GM18951 (cell line): ENCODE data around the gene PDZD11.
"Not testable (repeated sequence)": the region's sequence is repeated elsewhere in the genome, so short reads cannot be mapped to it uniquely, and the experiment has no call there.

Experiments used
- POLR2A ChIP-seq: IDR thresholded peaks from 4 replicates; pipeline ENCODE4 v1.6.1; 2011; ENCODE audit warnings: mild to moderate bottlenecking; ENCODE audit not compliant: insufficient read length, insufficient read depth; ENCODE audit errors: extremely low read depth
- in situ Hi-C: fragments of 300-500 bp; cut with MboI; formaldehyde crosslinking; loops from one replicate; pipeline ENCODE4 v1.12.0; 2022; ENCODE audit warnings: low sequenced_read_pairs, mixed read lengths, inconsistent platforms; ENCODE audit not compliant: unreplicated experiment

PDZD11 gene

DNA sequence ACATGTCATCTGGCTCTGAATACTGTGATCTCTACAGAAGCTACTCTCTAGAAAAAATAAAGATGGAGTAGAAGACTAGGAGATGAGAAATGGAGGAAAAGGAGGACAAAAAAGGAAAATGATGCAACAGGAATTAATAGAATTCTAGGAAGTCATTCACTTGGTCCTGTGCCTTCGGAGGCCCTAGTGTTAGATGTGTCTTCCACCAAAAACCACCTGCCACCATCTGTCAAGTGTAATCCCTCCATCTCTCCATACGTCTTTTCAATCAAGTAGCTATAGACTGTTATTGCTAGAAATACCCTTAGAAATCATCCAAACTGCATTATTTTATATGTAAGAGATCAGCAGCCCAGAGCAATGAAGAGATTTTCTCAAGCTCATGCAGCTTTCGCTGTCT, 10.6 kb downstream of the PDZD11 start:
- no peak for TF ChIP-seq POLR2A
- in situ Hi-C loops: no loop called here

DNA sequence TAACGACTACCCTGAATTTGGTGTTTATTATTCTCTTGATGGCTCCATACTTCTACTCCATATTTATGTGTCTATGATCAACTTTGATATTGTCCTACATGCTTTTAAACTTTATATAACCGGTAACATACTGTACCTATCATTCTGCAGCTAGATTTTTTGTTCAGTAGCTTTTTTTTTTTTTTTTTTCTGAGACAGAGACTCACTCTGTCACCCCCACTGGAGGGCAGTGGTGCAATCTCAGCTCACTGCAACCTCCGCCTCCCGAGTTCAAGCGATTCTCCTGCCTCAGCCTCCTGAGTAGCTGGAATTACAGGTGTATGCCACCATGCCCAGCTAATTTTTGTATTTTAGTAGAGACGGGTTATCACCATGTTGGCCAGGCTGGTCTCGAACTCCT, 15.7 kb downstream of the PDZD11 start:
- in situ Hi-C loops: not testable (repeated sequence)

DNA sequence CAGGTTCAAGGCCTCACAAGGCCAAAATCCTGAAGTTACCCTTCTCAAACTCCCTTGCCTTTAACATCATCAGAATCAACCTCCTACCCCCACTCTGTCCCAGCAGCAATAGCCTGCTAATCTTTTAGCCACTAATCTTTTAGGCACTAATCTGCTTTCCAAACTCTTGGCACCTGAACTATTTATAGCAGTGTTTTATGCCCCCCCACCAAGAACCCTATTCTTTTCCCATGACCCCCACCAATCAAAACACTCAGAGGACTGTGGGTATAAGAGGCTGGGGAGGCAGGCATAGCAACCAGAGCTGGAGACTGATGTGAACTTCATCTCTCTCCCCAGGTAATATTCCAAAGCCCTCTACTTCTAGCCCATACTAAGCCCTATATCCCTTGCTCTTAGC, 21.7 kb downstream of the PDZD11 start, which contains the start of gene ARR3:
Gene ARR3, plus strand, starts transcription at position 301 of the 400 bp plus-strand sequence. CDS start 1,052 bp downstream, outside the sequence.
- no peak for TF ChIP-seq POLR2A
- in situ Hi-C loops: no loop called here

DNA sequence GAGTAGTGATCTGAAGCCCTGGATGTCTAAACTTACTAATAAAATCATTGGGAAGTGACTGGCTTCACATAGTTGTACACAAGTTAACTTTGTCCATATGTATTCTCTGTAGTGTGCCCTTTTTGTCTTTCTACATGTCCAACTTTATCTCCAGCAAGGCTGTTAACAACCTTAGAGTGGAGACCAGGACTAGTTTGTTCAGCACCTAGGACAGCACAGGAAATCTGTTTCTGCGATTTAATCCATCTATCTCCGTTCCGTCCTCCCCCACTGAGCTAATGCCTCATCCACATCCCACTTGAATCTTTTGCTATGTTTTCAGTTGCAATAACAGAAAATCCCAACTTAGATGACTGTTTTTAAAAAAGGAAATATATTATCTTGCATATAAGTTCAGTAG, 24.9 kb downstream of the PDZD11 start:
- in situ Hi-C loops: no loop called here
- no peak for TF ChIP-seq POLR2A

DNA sequence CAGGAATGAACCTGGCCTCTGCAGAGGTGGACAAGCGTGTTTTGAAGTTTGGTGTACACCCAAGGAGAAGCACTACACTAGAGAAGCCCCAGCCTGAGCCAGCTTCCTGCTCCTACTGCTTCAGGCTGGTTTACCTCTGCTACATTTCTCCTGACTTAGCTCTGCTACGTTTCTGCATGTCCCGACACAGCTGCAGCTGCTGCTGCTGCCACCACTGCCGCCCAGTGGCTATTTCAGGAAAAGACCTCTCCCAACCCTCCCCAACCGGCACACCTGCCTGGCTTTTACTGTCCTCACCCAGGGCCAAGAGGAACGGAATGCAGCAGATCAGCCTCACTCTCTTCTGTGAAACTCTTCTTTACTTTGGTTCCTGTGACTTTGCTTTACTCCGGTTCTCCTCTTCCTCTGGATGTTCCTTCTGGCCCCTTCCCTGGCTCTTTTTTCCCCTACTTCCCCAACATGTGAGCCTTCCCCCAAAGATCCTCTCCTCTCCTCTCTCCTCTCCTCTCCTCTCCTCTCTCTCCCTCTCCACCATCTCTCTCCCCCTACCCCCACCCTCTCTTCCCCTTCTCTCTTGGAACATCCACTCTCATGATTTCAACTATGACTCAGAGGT, 26.7 kb downstream of the PDZD11 start:
- in situ Hi-C loops: no loop called here
- no peak for TF ChIP-seq POLR2A

DNA sequence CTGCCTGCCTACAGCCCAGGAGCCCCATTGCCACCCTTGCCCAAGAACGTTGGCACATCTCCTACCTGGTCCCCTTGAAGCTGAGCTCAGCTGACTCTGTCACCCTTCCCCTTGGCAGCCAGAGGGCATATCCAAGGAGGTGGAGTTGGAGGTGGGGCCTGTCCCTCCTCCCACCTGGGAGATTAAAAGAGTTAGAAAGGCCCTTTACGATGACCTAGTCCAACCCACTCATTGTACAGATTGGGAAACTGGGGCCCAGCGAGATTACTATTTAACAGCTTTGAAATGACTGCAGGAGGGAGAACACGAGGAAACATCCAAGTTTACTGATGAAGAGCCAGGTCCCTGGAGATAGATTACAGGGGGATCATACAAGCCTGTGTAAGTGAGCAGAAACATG, 29.6 kb downstream of the PDZD11 start, which contains the start of gene P2RY4:
Gene P2RY4, minus strand, starts transcription at position 101 of the 400 bp plus-strand sequence. CDS start 580 bp downstream, outside the sequence.
- TF ChIP-seq POLR2A: no peak
- in situ Hi-C loops: no loop called here

DNA sequence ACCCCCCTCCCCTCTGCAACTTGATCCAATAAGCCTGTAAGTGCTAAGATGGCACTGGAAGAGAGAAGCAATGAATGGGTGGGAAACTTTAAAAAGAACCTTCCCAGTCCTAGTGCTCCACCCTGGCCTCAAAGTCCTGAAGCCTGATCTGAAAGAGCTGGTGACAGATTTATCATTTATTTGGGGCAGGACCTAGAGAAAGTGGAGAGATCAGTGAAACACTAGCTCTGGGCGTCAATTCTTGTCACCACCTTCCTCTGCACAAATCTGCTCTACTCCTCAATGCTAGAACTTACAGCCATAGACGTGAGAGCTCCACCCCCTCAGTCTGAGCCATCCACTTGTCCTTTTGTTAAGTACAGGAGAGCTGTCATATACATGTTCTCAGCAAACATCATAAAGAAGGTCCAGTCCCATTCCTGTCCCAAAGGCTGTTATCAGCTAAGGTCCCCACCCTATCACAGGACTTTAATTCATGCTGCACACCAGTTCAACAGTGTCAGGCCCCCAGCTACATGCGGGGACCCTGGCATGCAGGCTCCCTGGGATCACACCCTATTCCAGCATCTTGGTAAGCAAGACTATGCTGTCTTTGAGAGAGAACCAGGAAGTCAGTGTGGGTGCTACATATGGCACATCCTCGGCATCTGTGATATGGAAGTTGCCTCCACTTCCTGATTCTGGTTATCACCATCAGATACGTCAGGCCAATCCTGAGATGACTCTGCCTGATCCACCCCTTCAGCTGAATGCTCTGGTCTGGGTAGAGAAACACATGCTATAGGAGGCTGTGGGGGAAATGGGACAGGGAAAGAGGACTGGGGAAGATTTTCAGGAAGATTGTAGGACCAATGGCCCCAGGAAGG, 32.1 kb downstream of the PDZD11 start:
- TF ChIP-seq POLR2A: no peak
- in situ Hi-C loops: no loop called here

DNA sequence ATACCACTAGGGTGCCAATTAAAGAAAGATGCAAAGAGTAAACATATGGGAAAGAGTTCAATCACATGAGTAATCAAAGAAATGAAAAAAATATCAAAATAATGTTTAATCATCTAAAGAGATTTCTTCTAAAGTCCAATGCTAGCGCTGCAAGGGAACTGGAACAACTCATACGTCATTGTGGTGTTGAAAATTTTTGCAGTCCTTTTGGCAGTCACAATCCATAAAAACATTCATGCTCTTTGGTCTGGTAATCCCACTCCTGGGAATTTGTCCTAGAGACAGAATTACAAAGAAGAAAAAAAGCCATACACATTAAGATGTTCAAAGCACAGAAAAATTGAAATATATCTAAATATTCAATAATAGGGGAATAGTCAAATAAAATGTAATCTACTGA, 34.3 kb downstream of the PDZD11 start:
- in situ Hi-C loops: no loop called here
- no peak for TF ChIP-seq POLR2A

DNA sequence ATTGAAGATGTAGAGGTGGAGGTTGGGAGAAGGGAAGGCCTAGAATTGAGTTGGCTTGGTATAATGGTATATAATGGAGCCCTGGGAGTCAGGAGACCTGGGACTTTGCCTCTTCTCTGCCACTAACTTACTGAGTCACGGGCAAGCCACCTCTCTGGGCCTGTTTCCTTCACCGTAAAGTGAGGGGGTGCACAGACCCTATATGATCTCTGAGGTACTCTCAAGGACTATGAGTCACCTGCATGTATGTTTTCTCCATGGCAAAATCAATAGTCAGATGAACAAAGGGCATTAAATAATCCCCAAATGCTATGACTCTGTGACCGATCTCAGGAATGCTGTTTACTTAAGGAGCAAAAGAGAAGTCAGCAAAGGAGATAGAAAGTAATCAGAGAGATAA, 34.8 kb downstream of the PDZD11 start:
- in situ Hi-C loops: no loop called here
- no peak for TF ChIP-seq POLR2A

DNA sequence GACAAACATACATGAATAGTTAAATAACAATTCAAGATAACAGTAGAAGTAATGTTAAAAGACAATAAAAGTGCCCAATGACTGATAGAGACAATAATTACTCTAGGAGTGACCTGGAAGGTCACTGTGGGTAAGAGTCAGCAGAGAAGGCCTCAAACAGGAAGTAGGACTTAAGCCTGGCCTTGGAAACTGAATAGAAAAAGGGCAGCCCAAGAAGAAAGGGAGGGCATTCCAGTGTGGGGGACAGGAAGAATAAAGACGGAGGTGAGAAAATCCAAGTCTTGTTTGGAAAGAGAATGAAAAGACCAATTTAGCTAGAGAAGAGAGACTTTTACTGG, 35.7 kb downstream of the PDZD11 start:
- in situ Hi-C loops: no loop called here
- no peak for TF ChIP-seq POLR2A

DNA sequence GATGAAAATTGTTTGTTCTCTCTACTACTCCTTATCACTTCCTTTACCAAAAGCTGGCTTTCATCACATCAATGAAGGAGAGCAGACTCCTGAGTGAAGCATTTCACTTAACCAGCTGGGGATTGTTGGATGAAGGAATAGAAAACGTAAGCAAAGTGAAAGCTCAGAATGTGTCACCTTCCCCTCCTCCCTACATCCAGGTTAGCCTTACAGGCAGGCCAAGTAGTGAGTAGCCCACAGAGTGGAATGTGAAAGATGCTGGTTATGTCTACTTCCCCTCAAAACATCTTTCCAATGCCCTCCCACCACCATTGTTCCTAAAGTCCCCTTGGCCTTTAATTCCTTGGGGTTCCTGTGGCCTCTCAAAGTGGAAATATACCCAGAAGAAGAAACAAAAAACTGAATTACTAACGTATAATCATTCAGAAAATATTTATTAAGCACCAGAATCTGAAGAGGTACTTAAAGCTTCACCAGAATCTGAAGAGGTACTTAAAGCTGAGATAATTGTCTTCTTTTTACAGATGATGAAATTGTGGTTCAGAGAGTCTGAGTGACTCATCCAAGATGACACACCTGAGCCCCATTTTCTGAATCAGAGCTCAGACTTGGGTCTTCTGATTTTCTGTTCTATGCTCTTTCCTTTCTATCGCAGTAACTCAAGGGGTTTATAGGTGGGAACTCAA, 36.2 kb downstream of the PDZD11 start:
- in situ Hi-C loops: no loop called here
- TF ChIP-seq POLR2A: no peak

DNA sequence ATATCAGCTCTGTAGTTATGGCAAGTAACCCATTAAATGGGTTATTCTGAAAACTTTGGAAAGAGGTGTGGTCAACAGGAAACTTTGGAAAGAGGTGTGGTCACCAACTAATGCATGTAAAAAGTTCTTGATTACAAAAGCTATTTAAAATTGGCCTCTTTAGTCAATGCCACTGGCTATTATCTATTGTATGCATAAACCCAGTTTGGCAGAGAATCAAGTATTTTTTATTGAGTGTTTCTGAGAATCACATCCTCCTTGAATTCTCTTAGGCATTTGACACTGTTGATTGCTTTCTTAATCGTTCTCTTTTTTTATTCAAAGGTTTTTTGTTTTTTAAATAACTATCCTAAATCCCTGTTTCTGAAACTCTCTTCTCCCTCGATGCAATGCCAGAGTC, 37.2 kb downstream of the PDZD11 start:
- in situ Hi-C loops: no loop called here
- no peak for TF ChIP-seq POLR2A

DNA sequence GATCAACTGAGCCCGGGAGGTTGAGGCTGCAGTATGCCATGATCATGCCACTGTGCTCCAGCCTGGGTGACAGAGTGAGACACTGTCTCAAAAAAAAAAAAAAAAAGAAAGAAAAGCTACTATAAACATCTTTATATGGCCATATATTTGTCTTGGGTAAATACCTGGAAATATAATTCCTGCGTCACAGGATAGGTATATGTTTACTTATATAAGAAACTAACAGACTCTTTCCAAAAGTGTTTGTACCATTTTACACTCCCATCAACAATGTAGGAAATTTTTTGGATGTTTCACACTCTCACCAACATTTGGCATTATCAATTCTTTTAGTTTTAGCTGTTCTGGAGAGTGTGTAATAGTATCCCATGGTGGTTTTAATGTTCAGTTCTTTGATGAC, 42.5 kb downstream of the PDZD11 start:
- in situ Hi-C loops: no loop called here

DNA sequence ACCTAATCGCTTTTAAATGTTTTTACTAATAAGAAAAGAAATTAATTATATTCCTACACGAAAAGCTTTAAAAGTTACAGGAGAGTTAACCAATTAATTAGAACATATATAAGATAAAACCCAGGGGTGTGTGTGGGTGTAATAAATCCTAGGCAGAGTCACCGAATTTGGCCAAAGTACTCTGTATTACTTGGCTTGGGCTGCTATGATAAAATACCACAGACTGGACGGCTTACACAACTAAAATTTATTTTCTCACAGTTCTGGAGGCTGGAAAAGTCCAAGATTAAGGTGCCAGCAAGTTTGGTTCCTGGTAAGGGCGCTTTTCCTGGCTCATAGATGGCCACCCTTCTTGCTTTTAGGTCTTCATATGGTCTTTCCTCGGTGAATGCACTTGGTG, 44.8 kb downstream of the PDZD11 start:
- no peak for TF ChIP-seq POLR2A
- in situ Hi-C loops: no loop called here

More for the DNA sequence above, 42.5 kb downstream of the PDZD11 start:
- TF ChIP-seq POLR2A: no peak

DNA sequence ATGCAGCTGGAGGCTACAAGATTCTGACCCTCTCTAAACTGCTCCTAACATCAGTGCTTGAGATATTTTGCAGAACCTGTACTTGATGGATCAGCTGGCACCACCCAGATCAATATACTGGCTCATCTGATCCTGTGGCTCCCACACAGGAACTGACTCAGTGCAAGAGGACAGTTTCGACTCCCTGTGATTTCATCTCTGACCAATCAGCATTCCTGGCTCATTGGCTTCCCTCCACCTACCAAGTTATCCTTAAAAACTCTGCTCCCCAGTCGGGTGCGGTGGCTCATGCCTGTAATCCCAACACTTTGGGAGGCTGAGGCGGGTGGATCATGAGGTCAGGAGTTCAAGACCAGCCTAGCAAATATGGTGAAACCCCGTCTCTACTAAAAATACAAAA, 46.1 kb downstream of the PDZD11 start:
- in situ Hi-C loops: not testable (repeated sequence)
